ENCODE results near the gene PSMD9. TPM values are rescaled to one million over a fixed set of nuclear protein-coding genes. Genes with fewer than 3 reads are reported as not detected.

Gene PSMD9
- total RNA-seq, 1 donor from 2014 or later = 34.0 TPM

DNA sequence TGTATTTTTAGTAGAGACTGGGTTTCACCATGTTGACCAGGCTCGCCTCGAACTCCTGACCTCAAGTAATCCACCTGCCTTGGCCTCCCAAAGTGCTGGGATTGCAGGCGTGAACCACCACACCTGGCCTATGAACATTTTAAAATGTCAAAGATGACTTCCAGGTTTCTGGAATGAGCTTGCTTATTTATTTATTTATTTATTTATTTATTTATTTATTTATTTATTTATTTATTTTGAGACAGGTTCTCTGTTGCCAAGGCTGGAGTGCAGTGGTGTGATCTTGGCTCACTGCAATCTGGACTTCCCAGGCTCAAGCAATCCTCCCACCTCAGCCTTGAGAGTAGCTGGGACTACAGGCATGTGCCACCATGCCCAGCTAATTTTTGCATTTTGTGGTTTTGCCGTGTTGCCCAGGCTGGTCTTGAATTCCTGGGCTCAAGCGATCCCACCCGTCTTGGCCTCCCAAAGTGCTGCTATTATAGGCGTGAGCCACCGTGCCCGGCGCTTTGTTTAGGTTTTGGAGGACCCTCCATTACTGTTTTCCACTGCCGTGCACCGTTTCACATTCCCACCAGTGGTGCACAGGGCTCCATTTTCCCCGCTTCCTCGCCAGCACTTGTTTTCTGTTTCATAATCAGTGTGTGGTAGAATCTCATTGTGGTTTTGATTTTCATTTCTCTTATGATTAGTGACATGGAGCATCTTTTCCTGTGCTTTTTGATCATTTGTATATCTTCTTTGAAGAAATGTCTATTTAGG lies 23.4 kb downstream of the PSMD9 start:
- H3K27me3 Mint-ChIP-seq (ENCODE audit: unreplicated experiment) = peaks cover 4% of the 10 kb centered on the region
- no peak overlapping the region for H3K4me3 Mint-ChIP-seq (ENCODE audit: unreplicated experiment)
- TF ChIP-seq, protein P1, sequence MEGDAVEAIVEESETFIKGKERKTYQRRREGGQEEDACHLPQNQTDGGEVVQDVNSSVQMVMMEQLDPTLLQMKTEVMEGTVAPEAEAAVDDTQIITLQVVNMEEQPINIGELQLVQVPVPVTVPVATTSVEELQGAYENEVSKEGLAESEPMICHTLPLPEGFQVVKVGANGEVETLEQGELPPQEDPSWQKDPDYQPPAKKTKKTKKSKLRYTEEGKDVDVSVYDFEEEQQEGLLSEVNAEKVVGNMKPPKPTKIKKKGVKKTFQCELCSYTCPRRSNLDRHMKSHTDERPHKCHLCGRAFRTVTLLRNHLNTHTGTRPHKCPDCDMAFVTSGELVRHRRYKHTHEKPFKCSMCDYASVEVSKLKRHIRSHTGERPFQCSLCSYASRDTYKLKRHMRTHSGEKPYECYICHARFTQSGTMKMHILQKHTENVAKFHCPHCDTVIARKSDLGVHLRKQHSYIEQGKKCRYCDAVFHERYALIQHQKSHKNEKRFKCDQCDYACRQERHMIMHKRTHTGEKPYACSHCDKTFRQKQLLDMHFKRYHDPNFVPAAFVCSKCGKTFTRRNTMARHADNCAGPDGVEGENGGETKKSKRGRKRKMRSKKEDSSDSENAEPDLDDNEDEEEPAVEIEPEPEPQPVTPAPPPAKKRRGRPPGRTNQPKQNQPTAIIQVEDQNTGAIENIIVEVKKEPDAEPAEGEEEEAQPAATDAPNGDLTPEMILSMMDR (IDR thresholded peaks at IDR 0.05; ENCODE audit: unreplicated experiment) = no peak
- no peaks in the 10 kb centered on the region for H3K9me3 Mint-ChIP-seq (ENCODE audit: unreplicated experiment)
- no peaks in the 10 kb centered on the region for H3K4me1 Mint-ChIP-seq (ENCODE audit: unreplicated experiment)
- DNase-seq (ENCODE audit: low spot score) = no peak
- peaks cover 11% of the 10 kb centered on the region for H3K36me3 Mint-ChIP-seq (ENCODE audit: low read depth, unreplicated experiment)
- H3K27ac Mint-ChIP-seq (ENCODE audit: unreplicated experiment) = no peak overlapping the region

DNA sequence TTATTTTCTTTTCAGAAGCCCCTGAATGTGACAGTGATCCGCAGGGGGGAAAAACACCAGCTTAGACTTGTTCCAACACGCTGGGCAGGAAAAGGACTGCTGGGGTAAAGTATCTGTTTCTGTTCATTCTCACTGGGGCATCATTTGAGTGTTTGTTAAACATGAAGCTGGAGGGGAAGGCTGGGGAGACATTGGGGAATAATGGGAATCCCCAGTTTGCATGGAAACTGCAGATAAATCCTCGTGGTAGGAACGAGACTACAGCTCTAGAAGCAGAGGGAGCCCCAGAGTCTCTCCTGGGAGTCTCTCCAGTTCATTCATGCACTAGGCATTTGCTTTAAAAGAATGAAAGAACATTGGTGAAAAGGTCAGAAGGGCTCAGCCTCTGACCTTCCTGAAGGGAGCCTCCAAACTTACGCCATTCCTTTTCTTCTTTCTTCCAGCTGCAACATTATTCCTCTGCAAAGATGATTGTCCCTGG lies 27.3 kb downstream of the PSMD9 start:
- H3K27me3 Mint-ChIP-seq (ENCODE audit: unreplicated experiment) = peaks cover 2% of the 10 kb centered on the region
- H3K4me1 Mint-ChIP-seq (ENCODE audit: unreplicated experiment) = no peaks in the 10 kb centered on the region
- no peaks in the 10 kb centered on the region for H3K9me3 Mint-ChIP-seq (ENCODE audit: unreplicated experiment)
- no peak overlapping the region for H3K27ac Mint-ChIP-seq (ENCODE audit: unreplicated experiment)
- H3K4me3 Mint-ChIP-seq (ENCODE audit: unreplicated experiment) = no peak overlapping the region
- H3K36me3 Mint-ChIP-seq (ENCODE audit: low read depth, unreplicated experiment) = peaks cover 11% of the 10 kb centered on the region
- TF ChIP-seq, protein P1 (IDR thresholded peaks at IDR 0.05; ENCODE audit: unreplicated experiment) = no peak
- no peak for DNase-seq (ENCODE audit: low spot score)

DNA sequence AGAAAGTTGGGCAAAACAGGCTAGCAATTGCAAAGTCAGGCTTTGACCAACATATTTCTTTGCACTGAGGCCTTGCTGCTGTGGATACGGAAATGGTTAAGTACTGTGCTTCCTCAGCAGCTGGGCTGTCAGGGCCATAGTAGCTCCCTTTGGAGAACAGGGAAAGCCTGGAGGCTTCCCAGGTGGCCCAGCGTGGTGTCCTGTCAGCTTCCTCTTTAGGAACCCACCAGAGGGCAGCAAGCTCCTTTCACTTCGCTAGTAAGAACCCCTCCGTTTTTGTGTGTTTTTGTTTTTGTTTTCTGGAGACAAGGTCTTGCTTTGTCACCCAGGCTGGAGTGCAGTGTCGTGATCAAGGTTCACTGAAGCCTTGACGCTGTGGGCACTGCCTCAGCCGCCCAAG lies 28.1 kb downstream of the PSMD9 start:
- Mint-ChIP-seq H3K27ac (ENCODE audit: unreplicated experiment) (peak overlapping the region; percentile 38), H3K9me3 (ENCODE audit: unreplicated experiment) (no peaks in the 10 kb centered on the region), H3K4me3 (ENCODE audit: unreplicated experiment) (no peak overlapping the region), H3K4me1 (ENCODE audit: unreplicated experiment) (peaks cover 3% of the 10 kb centered on the region), H3K36me3 (ENCODE audit: low read depth, unreplicated experiment) (peaks cover 11% of the 10 kb centered on the region), H3K27me3 (ENCODE audit: unreplicated experiment) (peaks cover 2% of the 10 kb centered on the region)
- TF ChIP-seq, protein P1 (IDR thresholded peaks at IDR 0.05; ENCODE audit: unreplicated experiment) = no peak
- DNase-seq (ENCODE audit: low spot score) = peak; percentile 35

DNA sequence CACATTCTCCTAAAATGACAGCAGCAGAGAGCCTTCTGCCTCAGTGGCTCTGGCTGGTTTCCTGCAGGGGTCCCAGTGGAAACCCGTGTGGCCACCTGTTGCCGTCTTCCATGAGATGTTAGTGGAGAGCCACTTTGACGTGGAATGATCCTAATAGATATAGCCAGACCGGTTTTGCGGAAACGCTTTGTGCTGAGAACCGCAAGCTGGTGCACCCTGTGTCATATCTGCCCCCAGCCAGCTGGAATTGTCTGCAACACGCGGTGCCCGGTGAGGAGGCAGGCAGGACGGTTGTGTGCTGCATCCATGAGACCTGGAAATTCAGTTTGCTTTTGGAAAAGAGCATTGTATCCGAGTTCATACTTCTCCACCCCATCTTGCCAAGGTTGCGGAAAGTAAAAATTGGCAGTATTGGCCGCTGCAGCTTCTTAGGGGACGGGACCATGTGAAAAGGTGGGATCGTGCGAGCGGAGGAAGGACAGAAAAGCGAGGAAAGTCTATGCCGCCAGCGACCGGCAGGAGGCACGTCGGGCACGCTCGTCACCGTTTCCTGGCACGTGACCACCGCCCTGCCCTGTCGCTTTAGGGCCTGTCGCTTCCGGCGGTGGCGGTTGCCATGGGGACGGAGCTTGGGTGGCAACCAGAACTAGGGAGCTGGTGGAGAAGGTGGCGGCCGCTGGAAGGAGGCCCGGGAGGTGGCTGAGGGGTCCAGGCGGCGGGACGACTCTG lies 29.5 kb downstream of the PSMD9 start, which contains the start of gene CFAP251:
Gene CFAP251, plus strand, starts transcription at position 643 of the 729 bp plus-strand sequence. CDS start 2,714 bp downstream, outside the sequence.
- Mint-ChIP-seq H3K27me3 (ENCODE audit: unreplicated experiment) (peaks cover 2% of the 10 kb centered on the region), H3K4me1 (ENCODE audit: unreplicated experiment) (peaks cover 3% of the 10 kb centered on the region), H3K9me3 (ENCODE audit: unreplicated experiment) (no peaks in the 10 kb centered on the region), H3K4me3 (ENCODE audit: unreplicated experiment) (peak within 1 kb of the TSS; percentile 71), H3K27ac (ENCODE audit: unreplicated experiment) (peak within 1 kb of the TSS; percentile 58), H3K36me3 (ENCODE audit: low read depth, unreplicated experiment) (peaks cover 11% of the 10 kb centered on the region)
- TF ChIP-seq, protein P1 (IDR thresholded peaks at IDR 0.05; ENCODE audit: unreplicated experiment) = peak; percentile 64
- peak; percentile 80 for DNase-seq (ENCODE audit: low spot score)

Data from endothelial cell (in vitro differentiated cells).